GM23338 (cell line): ENCODE results near the gene CSNK1A1. TPM values are rescaled to one million over a fixed set of nuclear protein-coding genes. Genes with fewer than 3 reads are reported as not detected.

ENCODE experiments used
- ATAC-seq: fragments of 200-7000 bp; cut with Tn5 transposase; 3 replicates; pipeline ENCODE4 v1.9.1; 2020
- DNase-seq: peaks from one replicate; pipeline ENCODE4 v3.0.0-alpha.2; 2015; ENCODE audit warnings: low spot score
- H2AFZ ChIP-seq: fragments of 200-600 bp; sonication (generic); 2 replicates; pipeline ENCODE4 v1.8.0; 2016; ENCODE audit warnings: antibody characterized with exemption, mild to moderate bottlenecking, moderate library complexity
- H3F3A ChIP-seq: fragments of 200-600 bp; sonication (generic); replicated peaks from 2 replicates; pipeline ENCODE4 v1.8.0; 2017; ENCODE audit warnings: antibody characterized with exemption, mixed run types, low read depth
- H3K27ac ChIP-seq: fragments of 200-600 bp; sonication (generic); 2 replicates; pipeline ENCODE4 v1.6.1; 2016; ENCODE audit warnings: low read depth
- H3K27me3 ChIP-seq: fragments of 200-600 bp; sonication (generic); 2 replicates; pipeline ENCODE4 v1.8.0; 2016; ENCODE audit warnings: mild to moderate bottlenecking, mixed run types, moderate library complexity; ENCODE audit not compliant: insufficient read depth
- H3K36me3 ChIP-seq: fragments of 200-600 bp; sonication (generic); 2 replicates; pipeline ENCODE4 v1.8.0; 2016; ENCODE audit warnings: mild to moderate bottlenecking; ENCODE audit not compliant: insufficient read depth
- H3K4me1 ChIP-seq: fragments of 200-600 bp; sonication (generic); 2 replicates; pipeline ENCODE4 v1.8.0; 2016; ENCODE audit warnings: mild to moderate bottlenecking, moderate library complexity; ENCODE audit not compliant: insufficient read depth
- H3K4me2 ChIP-seq: fragments of 200-600 bp; sonication (generic); 2 replicates; pipeline ENCODE4 v1.7.1; 2017; ENCODE audit warnings: mixed run types
- H3K4me3 ChIP-seq: fragments of 200-600 bp; sonication (generic); 2 replicates; pipeline ENCODE4 v1.6.1; 2016; ENCODE audit warnings: mixed run types
- H3K79me2 ChIP-seq: fragments of 200-600 bp; sonication (generic); replicated peaks from 2 replicates; pipeline ENCODE4 v1.8.0; 2017; ENCODE audit warnings: mild to moderate bottlenecking; ENCODE audit not compliant: insufficient read depth
- H3K9me2 ChIP-seq: fragments of 200-600 bp; sonication (generic); 2 replicates; pipeline ENCODE4 v1.8.0; 2017; ENCODE audit not compliant: insufficient read depth
- H4K20me1 ChIP-seq: fragments of 200-600 bp; sonication (generic); replicated peaks from 2 replicates; pipeline ENCODE4 v1.8.0; 2017; ENCODE audit warnings: mild to moderate bottlenecking; ENCODE audit not compliant: insufficient read depth
- H3K27ac Mint-ChIP-seq: 2 replicates; pipeline ENCODE4 v1.8.0; 2020; ENCODE audit warnings: inconsistent platforms, mild to moderate bottlenecking, moderate library complexity, mixed read lengths
- H3K27me3 Mint-ChIP-seq: 3 replicates; pipeline ENCODE4 v1.8.0; 2022; ENCODE audit warnings: low read depth, mild to moderate bottlenecking, moderate library complexity, mixed read lengths, inconsistent platforms; ENCODE audit not compliant: insufficient read depth, poor library complexity
- H3K36me3 Mint-ChIP-seq: 3 replicates; pipeline ENCODE4 v1.8.0; 2021; ENCODE audit warnings: low read depth, mild to moderate bottlenecking, inconsistent platforms, moderate library complexity, mixed read lengths
- H3K4me1 Mint-ChIP-seq: 3 replicates; pipeline ENCODE4 v1.8.0; 2020; ENCODE audit warnings: mild to moderate bottlenecking, inconsistent platforms, mixed read lengths
- H3K4me3 Mint-ChIP-seq: 3 replicates; pipeline ENCODE4 v1.8.0; 2021; ENCODE audit warnings: moderate library complexity, mild to moderate bottlenecking, inconsistent platforms, mixed read lengths
- H3K9me3 Mint-ChIP-seq: 3 replicates; pipeline ENCODE4 v1.8.0; 2020; ENCODE audit warnings: moderate library complexity, mild to moderate bottlenecking, inconsistent platforms, mixed read lengths
- CREB1 ChIP-seq: fragments of 250-450 bp; sonication (Bioruptor Pico); IDR thresholded peaks from 2 replicates; pipeline ENCODE4 v1.5.0; 2020; ENCODE audit warnings: low read depth, mild to moderate bottlenecking, moderate library complexity
- CTCF ChIP-seq, 2 experiments: fragments of 200-600 bp in 1 of 2; sonication (generic) in 1 of 2; conservative IDR thresholded peaks; 2 replicates each; pipeline versions ENCODE4 v1.5.1 to v1.6.1; 2016 to 2017; ENCODE audit warnings: antibody characterized with exemption in 2 of 2, low read depth in 2 of 2, mild to moderate bottlenecking in 2 of 2, moderate library complexity in 1 of 2
- ETS1 ChIP-seq: IDR thresholded peaks from 2 replicates; pipeline ENCODE4 v1.6.1; 2016; ENCODE audit warnings: antibody characterized with exemption
- EZH2 ChIP-seq: fragments of 200-600 bp; sonication (generic); IDR thresholded peaks from one replicate; pipeline ENCODE4 v1.8.0; 2017; ENCODE audit warnings: antibody characterized with exemption, mild to moderate bottlenecking, low read depth; ENCODE audit not compliant: unreplicated experiment
- EZH2phosphoT487 ChIP-seq: fragments of 200-600 bp; sonication (generic); IDR thresholded peaks from one replicate; pipeline ENCODE4 v1.8.1; 2018; ENCODE audit warnings: antibody characterized with exemption; ENCODE audit not compliant: unreplicated experiment
- JUNB ChIP-seq: IDR thresholded peaks from one replicate; pipeline ENCODE4 v1.6.1; 2016; ENCODE audit warnings: antibody characterized with exemption; ENCODE audit not compliant: unreplicated experiment
- NANOG ChIP-seq: IDR thresholded peaks from 2 replicates; pipeline ENCODE4 v1.6.1; 2016; ENCODE audit warnings: antibody characterized with exemption, borderline replicate concordance
- POLR2AphosphoS5 ChIP-seq: IDR thresholded peaks from 2 replicates; pipeline ENCODE4 v1.6.1; 2016; ENCODE audit warnings: antibody characterized with exemption, low read depth
- REST ChIP-seq: IDR thresholded peaks from one replicate; pipeline ENCODE4 v1.6.1; 2018; ENCODE audit warnings: antibody characterized with exemption; ENCODE audit not compliant: unreplicated experiment
- STAT1 ChIP-seq: IDR thresholded peaks from one replicate; pipeline ENCODE4 v1.6.1; 2016; ENCODE audit warnings: antibody characterized with exemption; ENCODE audit not compliant: unreplicated experiment
- ZNF114 ChIP-seq: fragments of 250-450 bp; sonication (Bioruptor Pico); IDR thresholded peaks from 2 replicates; pipeline ENCODE4 v1.5.0; 2020; ENCODE audit warnings: mild to moderate bottlenecking, moderate library complexity
- ZNF331 ChIP-seq: fragments of 250-450 bp; sonication (Bioruptor Pico); IDR thresholded peaks from 2 replicates; pipeline ENCODE4 v1.5.0; 2020; ENCODE audit warnings: low read depth, mild to moderate bottlenecking, moderate library complexity
- polyA plus RNA-seq: library from polyadenylated mRNA; unstranded; fragments of >200 nt; fragmentation: Nextera tagmentation; extraction: Ambion mirVana; gene quantifications from 2 replicates; pipeline ENCODE4 v1.2.1, GENCODE V29; 2016
- total RNA-seq: library from RNA; depleted of rRNA; stranded (reverse); fragments of >200 nt; shearing (Covaris generic); gene quantifications from 2 replicates; pipeline ENCODE4 v1.2.3, GENCODE V29; 2014

Gene CSNK1A1
- total and polyA plus RNA-seq, 2 experiments from 2014 or later, result 110 to 233 TPM

- Mint-ChIP-seq H3K9me3 (no peaks in the 10 kb centered on the region), H3K4me3 (no peak overlapping the region), H3K36me3 (no peaks in the 10 kb centered on the region), H3K27ac (peak overlapping the region; percentile 29; the same call in 1 of the 2 replicates), H3K4me1 (peaks cover 21% of the 10 kb centered on the region), H3K27me3 (peaks cover 9% of the 10 kb centered on the region)
- Histone ChIP-seq H3K4me3 (no peak overlapping the region), H3K9me2 (no peaks in the 10 kb centered on the region), H3K79me2 (no peaks in the 10 kb centered on the region), H4K20me1 (no peaks in the 10 kb centered on the region), H3K27me3 (no peaks in the 10 kb centered on the region), H3K4me1 (peaks cover 13% of the 10 kb centered on the region), H3F3A (0 out of 2 replicates have a peak, but pooled peaks cover 4% of the 10 kb centered on the region), H3K4me2 (no peak overlapping the region), H3K36me3 (no peaks in the 10 kb centered on the region), H2AFZ (peak overlapping the region; percentile 78), H3K27ac (no peak overlapping the region)
- ATAC-seq, result no peak
- TF ChIP-seq ZNF331 (CRISPR knock-in tag) (no peak), CREB1 (CRISPR knock-in tag) (no peak), ZNF114 (CRISPR knock-in tag) (no peak)
- no peak for DNase-seq
Measured at GRCh38 chr5:149455889-149456409, 95.3 kb downstream of the CSNK1A1 start.

GRCh38 chr5:149453618-149454415 lies 97.4 kb downstream of the CSNK1A1 start:
- ATAC-seq (no peak), DNase-seq (no peak)
- H3K9me3 Mint-ChIP-seq, result no peaks in the 10 kb centered on the region
- peak overlapping the region; percentile 96 for H2AFZ ChIP-seq
- no peak overlapping the region for H3K4me2 ChIP-seq
- H3K79me2 ChIP-seq, result no peaks in the 10 kb centered on the region
- H3K36me3 ChIP-seq, result no peaks in the 10 kb centered on the region
- H3K4me1 Mint-ChIP-seq, result peaks cover 25% of the 10 kb centered on the region
- H3K36me3 Mint-ChIP-seq, result no peaks in the 10 kb centered on the region
- H3K27ac Mint-ChIP-seq, result peak overlapping the region; percentile 72; the same call in 1 of the 2 replicates
- H3K9me2 ChIP-seq, result no peaks in the 10 kb centered on the region
- no peak overlapping the region for H3K4me3 ChIP-seq
- H3K27me3 ChIP-seq, result no peaks in the 10 kb centered on the region
- peaks cover 13% of the 10 kb centered on the region for H3K27me3 Mint-ChIP-seq
- H3K4me1 ChIP-seq, result peaks cover 13% of the 10 kb centered on the region
- 0 out of 2 replicates have a peak, but pooled peaks cover 4% of the 10 kb centered on the region for H3F3A ChIP-seq
- H3K27ac ChIP-seq, result no peak overlapping the region
- H4K20me1 ChIP-seq, result no peaks in the 10 kb centered on the region
- H3K4me3 Mint-ChIP-seq, result no peak overlapping the region
- no peak for TF ChIP-seq STAT1
- TF ChIP-seq ZNF114 (CRISPR knock-in tag), result no peak
- no peak for TF ChIP-seq ETS1
- no peak for TF ChIP-seq JUNB
- no peak for TF ChIP-seq ZNF331 (CRISPR knock-in tag)
- no peak for TF ChIP-seq NANOG
- no peak for TF ChIP-seq REST
- TF ChIP-seq POLR2AphosphoS5, result no peak
- TF ChIP-seq CTCF (conservative IDR thresholded peaks at IDR 0.05; ENCODE audit: low read depth in 2 of 2), result no peak
- no peak for TF ChIP-seq EZH2
- TF ChIP-seq CREB1 (CRISPR knock-in tag), result no peak
- no peak for TF ChIP-seq EZH2phosphoT487
